Vagina (tissue), 2 donors: ENCODE measurements around the gene DNASE1L2.

Experiments used
- CTCF ChIP-seq, 3 experiments: fragments of 450-650 bp in 2 of 3; fragments of 200-600 bp in 1 of 3; sonication (generic) in 1 of 3; IDR thresholded peaks; one replicate each; pipeline ENCODE4 v1.5.1; 2017 to 2019; ENCODE audit warnings: antibody characterized with exemption in 3 of 3, mild to moderate bottlenecking in 2 of 3, moderate library complexity in 2 of 3
- POLR2A ChIP-seq, 2 donors: fragments of 450-650 bp; IDR thresholded peaks; one replicate each; pipeline ENCODE4 v1.6.1; 2017; ENCODE audit warnings: antibody characterized with exemption in 2 of 2, mild to moderate bottlenecking in 2 of 2, moderate library complexity in 2 of 2
- POLR2AphosphoS5 ChIP-seq, 2 donors: sonication (generic); formaldehyde crosslinking; IDR thresholded peaks; one replicate each; pipeline ENCODE4 v1.9.0; 2017; ENCODE audit warnings: antibody characterized with exemption in 2 of 2, mild to moderate bottlenecking in 2 of 2, low read depth in 1 of 2; ENCODE audit not compliant: insufficient read depth in 1 of 2

GRCh38 chr16:2188395-2188794 lies 47.8 kb upstream of the DNASE1L2 start:
- TF ChIP-seq CTCF (IDR thresholded peaks at IDR 0.05) (no peak), POLR2A (IDR thresholded peaks at IDR 0.05) (no peak), POLR2AphosphoS5 (IDR thresholded peaks at IDR 0.05; ENCODE audit: insufficient read depth in 1 of 2, low read depth in 1 of 2) (no peak)
